Midbrain (tissue), 1 donor: ENCODE results near the gene TLX1.
A peak's percentile ranks its signal among the peaks of the same experiment; 100 is the strongest.
"Not testable (repeated sequence)": the region's sequence is repeated elsewhere in the genome, so short reads cannot be mapped to it uniquely, and the experiment has no call there.

ENCODE experiments used
- DNase-seq: peaks from one replicate; lab custom pipeline; 2025; lab: John Stamatoyannopoulos, UW

TLX1 gene

DNA sequence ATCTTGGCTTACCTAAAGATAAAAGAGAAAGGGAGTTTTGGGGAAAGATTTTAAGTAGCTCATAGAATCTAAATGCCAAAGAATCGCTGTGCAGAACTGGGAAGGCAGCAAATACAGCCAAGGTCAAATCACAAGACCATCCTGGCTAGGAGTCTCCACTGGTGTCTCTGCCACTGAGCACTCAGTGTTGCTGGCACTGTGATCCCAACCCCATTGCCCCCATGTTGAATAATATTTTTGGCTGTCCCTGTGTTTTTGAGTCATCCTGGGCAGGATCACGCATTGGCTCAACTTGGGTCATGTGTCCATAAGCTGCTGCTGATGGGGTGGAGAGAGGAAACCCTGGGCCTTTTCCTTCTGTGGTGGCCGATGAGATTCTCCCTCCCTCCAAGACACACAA is 21.2 kb downstream of the TLX1 start:
- DNase-seq, result no peak

DNA sequence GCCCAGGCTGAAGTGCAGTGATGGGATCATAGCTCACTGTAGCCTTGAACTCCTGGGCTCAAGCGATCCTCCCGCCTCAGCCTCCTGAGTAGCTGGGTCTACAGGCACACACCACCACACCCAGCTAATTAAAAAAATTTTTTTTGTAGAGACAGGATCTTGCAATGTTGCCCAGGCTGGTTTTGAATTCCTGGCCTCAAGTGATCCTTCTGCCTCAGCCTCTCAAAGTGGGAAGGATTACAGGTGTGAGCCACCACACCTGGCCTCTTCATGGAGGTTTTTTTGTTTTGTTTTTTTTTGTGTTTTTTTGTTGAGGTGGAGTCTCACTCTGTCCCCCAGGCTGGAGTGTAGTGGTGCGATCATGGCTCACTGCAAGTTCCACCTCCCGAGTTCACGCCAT is 23.4 kb downstream of the TLX1 start:
- DNase-seq, result not testable (repeated sequence)

GRCh38 chr10:101155896-101156295 is 24.8 kb downstream of the TLX1 start:
- DNase-seq, result no peak

GRCh38 chr10:101157756-101158458 is 26.8 kb downstream of the TLX1 start:
- DNase-seq, result no peak

DNA sequence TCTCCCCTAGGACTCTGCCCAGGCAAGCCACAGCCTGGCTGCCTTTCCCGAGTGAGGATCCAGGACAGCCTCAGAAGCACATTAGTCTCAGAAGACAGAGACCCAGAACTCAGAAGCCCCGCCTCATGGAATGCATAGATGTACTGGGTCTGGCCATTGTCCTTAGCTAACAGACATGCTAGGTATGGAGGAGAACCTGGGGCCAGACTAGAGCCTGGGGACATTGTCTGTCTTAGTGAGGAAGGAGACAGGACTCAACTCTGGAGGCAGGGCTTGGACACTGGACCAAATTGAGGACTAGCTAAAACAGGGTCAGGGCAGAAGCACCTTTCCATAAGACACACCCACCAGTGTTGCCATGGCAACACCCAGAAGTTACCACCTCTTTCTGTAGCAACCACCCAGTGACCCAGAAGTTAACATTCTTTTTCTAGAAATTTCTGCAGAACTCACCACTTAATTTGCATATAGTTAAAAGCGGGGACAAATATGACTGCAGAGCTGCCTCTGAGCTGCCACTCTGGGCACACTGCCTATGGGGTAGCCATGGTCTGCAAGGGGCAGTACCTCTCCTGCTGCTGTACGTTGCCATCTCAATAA is 27.5 kb downstream of the TLX1 start:
- no peak for DNase-seq

DNA sequence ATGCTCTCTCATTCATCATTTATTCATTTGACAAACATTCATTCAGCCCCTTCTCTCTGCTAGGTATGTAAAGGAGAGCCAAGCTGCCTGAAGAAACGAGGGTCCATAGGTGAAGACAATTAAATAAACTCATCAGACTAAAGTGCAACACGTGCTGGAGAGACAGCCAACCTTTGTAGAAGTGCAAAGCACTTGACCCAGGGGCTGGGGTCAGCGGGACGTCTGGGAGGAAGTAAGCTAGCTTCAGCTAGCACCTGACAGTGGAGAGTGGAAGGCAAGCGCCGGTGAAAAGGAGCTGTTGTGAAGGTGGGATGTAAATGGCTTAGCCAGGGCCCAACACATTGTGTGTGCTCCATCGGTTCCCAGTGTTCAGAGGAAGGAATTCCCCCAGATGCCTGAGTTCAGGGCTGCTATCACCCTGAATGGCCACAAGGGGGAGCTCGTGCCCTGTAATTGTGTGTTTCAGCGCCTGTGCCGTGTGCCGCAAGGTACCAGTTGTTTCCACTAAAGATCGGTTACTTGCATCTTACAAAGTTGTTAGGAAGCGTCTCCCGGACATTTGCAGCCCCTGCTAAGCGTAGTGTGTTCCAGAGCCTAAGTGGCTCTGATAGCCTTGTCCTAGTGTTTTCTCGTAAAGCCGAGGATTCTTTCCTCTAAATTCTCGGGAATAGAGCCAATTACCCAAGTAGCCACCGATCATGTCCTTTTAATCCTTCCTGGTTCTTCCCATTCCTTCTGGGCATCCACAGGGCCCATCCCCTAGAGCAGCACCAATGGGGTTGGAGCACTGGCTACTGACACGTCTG is 30.6 kb downstream of the TLX1 start:
- peak; percentile 69 for DNase-seq

DNA sequence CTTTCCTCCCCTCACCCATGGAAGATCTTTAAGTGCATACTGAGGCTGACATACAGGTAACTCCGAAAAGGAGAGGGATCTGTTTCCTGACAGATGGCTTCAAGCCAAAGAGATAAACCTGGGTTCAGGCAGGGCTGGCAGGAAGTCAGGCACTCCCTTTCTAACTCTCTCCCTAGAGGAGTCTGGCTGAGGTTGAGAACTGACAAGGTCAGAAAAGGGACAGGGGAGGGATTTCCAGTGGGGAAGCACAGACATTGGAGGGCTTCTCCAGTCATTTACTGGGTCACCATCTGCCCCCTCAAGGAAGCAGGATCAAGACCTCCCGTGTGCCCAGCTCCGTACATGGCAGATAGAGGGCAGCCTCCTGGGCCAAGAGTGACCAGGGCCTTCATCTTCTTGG is 31.6 kb downstream of the TLX1 start:
- no peak for DNase-seq

DNA sequence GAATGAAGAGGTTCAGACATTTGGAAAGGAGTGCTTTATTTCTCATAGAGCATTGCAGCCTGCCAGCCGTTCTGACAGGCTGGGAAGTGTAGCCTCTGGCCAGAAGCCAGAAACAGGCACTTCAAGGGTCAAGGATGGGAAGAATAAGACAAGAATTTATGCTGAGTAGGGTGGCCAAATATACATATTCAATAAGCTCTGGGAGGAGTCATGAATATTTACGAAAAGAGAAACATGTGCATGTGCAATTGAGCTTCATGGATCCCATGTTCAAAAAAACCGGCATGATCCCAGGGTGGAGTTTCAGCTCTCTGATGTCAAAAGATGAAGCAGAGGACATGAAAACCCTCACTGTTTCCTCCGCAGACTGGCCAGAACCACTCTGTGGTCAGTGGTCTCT is 32.9 kb downstream of the TLX1 start:
- DNase-seq, result no peak

DNA sequence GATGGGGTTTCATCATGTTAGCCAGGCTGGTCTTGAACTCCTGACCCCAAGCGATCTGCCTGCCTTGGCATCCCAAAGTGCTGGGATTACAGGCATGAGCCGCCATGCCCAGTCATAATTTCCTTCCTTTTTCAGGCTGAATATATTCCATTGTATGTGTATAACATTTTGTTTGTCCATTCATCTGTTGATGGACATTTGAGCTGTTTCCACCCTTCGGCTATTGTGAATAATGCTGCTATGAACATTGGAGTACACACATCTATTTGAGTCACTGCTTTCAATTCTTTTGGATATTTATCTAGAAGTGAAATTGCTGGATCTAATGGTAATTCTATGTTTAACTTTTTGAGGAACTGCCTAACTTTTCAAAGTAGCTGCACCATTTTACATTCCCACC is 34.6 kb downstream of the TLX1 start:
- DNase-seq, result no peak

- DNase-seq, result no peak
Measured at GRCh38 chr10:101166430-101166829, 35.3 kb downstream of the TLX1 start.

DNA sequence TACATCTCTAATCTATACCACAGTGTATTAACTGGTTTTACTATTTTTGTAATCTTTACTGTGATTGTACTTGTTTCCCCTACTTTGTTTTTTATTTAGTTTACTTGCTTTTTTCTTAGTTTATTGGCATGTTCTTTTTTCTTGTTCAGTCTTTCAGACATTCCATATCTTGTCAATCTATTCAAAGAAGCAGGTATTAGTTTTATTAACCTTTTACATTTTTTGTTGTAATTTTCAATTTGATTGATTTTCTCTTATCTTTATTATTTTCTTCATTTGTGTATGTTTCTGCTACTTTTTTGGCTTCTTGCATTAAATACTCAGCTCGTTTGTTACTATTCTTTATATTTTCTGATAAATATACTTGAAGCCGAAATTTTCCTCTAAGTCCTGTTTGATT is 41.6 kb downstream of the TLX1 start:
- DNase-seq, result no peak

- DNase-seq, result no peak
Measured at GRCh38 chr10:101174319-101174718, 43.2 kb downstream of the TLX1 start.

GRCh38 chr10:101176577-101176976 is 45.5 kb downstream of the TLX1 start:
- DNase-seq, result no peak

GRCh38 chr10:101182936-101183335 is 51.8 kb downstream of the TLX1 start:
- DNase-seq, result no peak

- DNase-seq, result no peak
Measured at GRCh38 chr10:101183458-101184183, 52.5 kb downstream of the TLX1 start.
